Prostate gland (tissue), 2 donors: Measurements from ENCODE around the gene PTGDS.

Source experiments
- POLR2AphosphoS5 ChIP-seq: sonication (generic); formaldehyde crosslinking; IDR thresholded peaks from one replicate; pipeline ENCODE4 v1.6.1; 2017; ENCODE audit warnings: antibody characterized with exemption
- TF ChIP-seq, protein P1 (sequence below), 4 experiments: fragments of 200-600 bp in 2 of 4; fragments of 450-650 bp in 2 of 4; sonication (generic) in 2 of 4; IDR thresholded peaks; 1 replicate in 3 of 4; 2 replicates in 1 of 4; pipeline ENCODE4 v1.5.1; 2016 to 2019; ENCODE audit warnings: antibody characterized with exemption in 4 of 4, mild to moderate bottlenecking in 2 of 4, moderate library complexity in 2 of 4

DNA sequence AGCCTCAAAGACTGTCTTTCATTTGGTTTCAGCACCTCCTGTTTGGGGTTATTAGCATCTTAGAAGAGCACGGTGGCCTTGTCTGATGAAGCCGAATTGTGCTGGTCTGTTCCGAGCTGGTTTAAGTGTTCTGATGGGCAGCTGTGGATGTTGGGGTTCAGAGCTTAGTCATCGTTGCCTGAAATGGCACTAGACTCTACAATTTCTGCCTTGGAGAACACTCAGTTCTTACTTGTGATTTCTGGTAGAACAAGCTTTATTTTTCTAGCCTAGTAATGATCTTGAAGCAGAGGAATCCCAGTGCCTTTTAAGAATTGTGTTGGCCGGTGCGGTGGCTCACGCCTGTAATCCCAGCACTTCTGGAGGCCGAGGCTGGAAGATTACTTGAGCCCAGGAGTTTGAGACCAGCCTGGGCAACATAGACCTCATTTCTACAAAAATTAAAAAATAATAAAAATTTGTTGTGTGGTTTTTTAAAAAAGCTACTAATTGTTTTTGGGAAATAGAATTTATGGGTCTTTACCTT is 40.6 kb upstream of the PTGDS start:
- TF ChIP-seq, protein P1, sequence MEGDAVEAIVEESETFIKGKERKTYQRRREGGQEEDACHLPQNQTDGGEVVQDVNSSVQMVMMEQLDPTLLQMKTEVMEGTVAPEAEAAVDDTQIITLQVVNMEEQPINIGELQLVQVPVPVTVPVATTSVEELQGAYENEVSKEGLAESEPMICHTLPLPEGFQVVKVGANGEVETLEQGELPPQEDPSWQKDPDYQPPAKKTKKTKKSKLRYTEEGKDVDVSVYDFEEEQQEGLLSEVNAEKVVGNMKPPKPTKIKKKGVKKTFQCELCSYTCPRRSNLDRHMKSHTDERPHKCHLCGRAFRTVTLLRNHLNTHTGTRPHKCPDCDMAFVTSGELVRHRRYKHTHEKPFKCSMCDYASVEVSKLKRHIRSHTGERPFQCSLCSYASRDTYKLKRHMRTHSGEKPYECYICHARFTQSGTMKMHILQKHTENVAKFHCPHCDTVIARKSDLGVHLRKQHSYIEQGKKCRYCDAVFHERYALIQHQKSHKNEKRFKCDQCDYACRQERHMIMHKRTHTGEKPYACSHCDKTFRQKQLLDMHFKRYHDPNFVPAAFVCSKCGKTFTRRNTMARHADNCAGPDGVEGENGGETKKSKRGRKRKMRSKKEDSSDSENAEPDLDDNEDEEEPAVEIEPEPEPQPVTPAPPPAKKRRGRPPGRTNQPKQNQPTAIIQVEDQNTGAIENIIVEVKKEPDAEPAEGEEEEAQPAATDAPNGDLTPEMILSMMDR (IDR thresholded peaks at IDR 0.05): no peak
- TF ChIP-seq POLR2AphosphoS5: no peak
